ENCODE results near the gene SNW1.

Gene SNW1

GRCh38 chr14:77761205-77761931, 412 bp upstream of the SNW1 start:
- TF ChIP-seq, protein P1, sequence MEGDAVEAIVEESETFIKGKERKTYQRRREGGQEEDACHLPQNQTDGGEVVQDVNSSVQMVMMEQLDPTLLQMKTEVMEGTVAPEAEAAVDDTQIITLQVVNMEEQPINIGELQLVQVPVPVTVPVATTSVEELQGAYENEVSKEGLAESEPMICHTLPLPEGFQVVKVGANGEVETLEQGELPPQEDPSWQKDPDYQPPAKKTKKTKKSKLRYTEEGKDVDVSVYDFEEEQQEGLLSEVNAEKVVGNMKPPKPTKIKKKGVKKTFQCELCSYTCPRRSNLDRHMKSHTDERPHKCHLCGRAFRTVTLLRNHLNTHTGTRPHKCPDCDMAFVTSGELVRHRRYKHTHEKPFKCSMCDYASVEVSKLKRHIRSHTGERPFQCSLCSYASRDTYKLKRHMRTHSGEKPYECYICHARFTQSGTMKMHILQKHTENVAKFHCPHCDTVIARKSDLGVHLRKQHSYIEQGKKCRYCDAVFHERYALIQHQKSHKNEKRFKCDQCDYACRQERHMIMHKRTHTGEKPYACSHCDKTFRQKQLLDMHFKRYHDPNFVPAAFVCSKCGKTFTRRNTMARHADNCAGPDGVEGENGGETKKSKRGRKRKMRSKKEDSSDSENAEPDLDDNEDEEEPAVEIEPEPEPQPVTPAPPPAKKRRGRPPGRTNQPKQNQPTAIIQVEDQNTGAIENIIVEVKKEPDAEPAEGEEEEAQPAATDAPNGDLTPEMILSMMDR (IDR thresholded peaks at IDR 0.05), result no peak

- TF ChIP-seq, protein P1 (IDR thresholded peaks at IDR 0.05), result no peak
Observed at GRCh38 chr14:77752799-77753516, 8.0 kb downstream of the SNW1 start.

- TF ChIP-seq, protein P1 (IDR thresholded peaks at IDR 0.05), result no peak
Observed at GRCh38 chr14:77752266-77752665, 8.7 kb downstream of the SNW1 start.

DNA sequence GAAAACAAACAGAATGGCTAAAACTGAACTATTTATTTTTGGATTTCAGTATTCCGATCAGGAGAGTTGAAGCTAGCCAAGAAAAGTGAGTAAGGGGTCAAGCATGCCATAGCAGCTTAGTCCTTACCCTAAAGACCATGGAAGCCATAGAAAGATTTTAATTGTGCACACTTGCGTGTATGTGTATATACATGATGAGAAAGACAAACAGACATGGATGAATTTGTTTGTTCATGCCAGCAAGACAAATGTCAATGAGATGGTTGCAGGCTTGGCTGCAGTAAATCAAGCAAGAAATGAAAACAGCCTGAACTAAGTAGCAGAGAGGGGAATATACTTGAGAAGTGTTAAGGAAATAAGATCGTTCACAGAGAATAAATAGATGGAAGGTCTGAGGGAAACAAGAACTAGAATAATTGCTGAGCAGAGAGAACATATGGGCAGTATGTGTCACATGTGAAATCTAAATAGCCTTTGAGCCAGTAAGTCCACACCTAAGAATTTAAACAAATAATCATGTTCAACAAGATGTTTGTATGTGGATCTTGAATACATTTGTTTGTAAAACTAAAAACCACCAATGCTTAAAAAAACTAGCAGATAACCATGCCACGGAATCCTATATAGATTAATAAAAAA, 14.8 kb downstream of the SNW1 start:
- TF ChIP-seq, protein P1 (IDR thresholded peaks at IDR 0.05), result no peak

GRCh38 chr14:77741438-77741837, 19.5 kb downstream of the SNW1 start:
- TF ChIP-seq, protein P1 (IDR thresholded peaks at IDR 0.05), result no peak

- TF ChIP-seq, protein P1 (IDR thresholded peaks at IDR 0.05), result no peak
Observed at GRCh38 chr14:77738559-77739250, 22.3 kb downstream of the SNW1 start.

GRCh38 chr14:77730976-77731497, 29.9 kb downstream of the SNW1 start:
- TF ChIP-seq, protein P1 (IDR thresholded peaks at IDR 0.05), result no peak
